GM12878 (cell line): Measurements from ENCODE around the gene KCNK17. TPM values are rescaled to one million over a fixed set of nuclear protein-coding genes. Genes with fewer than 3 reads are reported as not detected.

Experiments
- ATAC-seq: fragments of 200-7000 bp; cut with Tn5 transposase; 3 replicates; pipeline ENCODE4 v1.9.1; 2020; ENCODE audit warnings: mild to moderate bottlenecking, moderate library complexity
- BruUV-seq: library from RNA; stranded (reverse); fragments of 400-500 nt; replicated peaks from 2 replicates; lab custom pipeline; 2021; lab: Mats Ljungman, UMichigan
- CTCF ChIA-PET: fragments of 300-600 bp; sonication (Branson Sonifier 250); formaldehyde crosslinking; extraction: SDS; loops from one replicate; lab custom pipeline; 2021; ENCODE audit warnings: inconsistent platforms; lab: Yijun Ruan, JAX
- POLR2A ChIA-PET: fragments of 350-600 bp; formaldehyde crosslinking; extraction: SDS; loops from one replicate; lab custom pipeline; 2021; ENCODE audit warnings: inconsistent platforms; lab: Charles Lee
- RAD21 ChIA-PET: fragments of 300-600 bp; sonication (Branson Sonifier 250); formaldehyde crosslinking; loops from one replicate; lab custom pipeline; 2023; ENCODE audit warnings: antibody characterized with exemption; ENCODE audit not compliant: unreplicated experiment; lab: Charles Lee
- SMC1A ChIA-PET: fragments of 300-600 bp; sonication (Branson Sonifier 250); formaldehyde crosslinking; loops from one replicate; lab custom pipeline; 2023; ENCODE audit not compliant: unreplicated experiment, uncharacterized antibody; lab: Charles Lee
- DNase-seq: peaks from one replicate; pipeline ENCODE4 v3.0.0-alpha.2; 2011; ENCODE audit warnings: low read depth, low spot score
- FAIRE-seq: peaks from 3 replicates; lab custom pipeline; 2011; peaks lifted over from hg19 to GRCh38; lab: Jason Lieb, UNC
- H2AFZ ChIP-seq: 2 replicates; pipeline ENCODE4 v1.6.0; 2011; ENCODE audit warnings: low read depth, low read length, control low read depth; ENCODE audit not compliant: control insufficient read depth
- H3K27ac ChIP-seq: 2 replicates; pipeline ENCODE4 v1.5.1; 2011; ENCODE audit warnings: control low read depth; ENCODE audit not compliant: control insufficient read depth, insufficient read depth
- H3K27me3 ChIP-seq, 2 experiments: replicated peaks in 1 of 2; 2 replicates each; pipeline versions ENCODE4 v1.6.0 to v1.6.1; 2011; ENCODE audit warnings: low read length in 1 of 2; ENCODE audit not compliant: control insufficient read depth in 2 of 2, insufficient read depth in 2 of 2
- H3K36me3 ChIP-seq, 2 experiments: 2 replicates each; pipeline ENCODE4 v1.5.1; 2011; ENCODE audit warnings: low read length in 1 of 2; ENCODE audit not compliant: control insufficient read depth in 2 of 2, insufficient read depth in 2 of 2
- H3K4me1 ChIP-seq: 2 replicates; pipeline ENCODE4 v1.6.1; 2011; ENCODE audit warnings: mild to moderate bottlenecking, low read length, moderate library complexity, mixed read lengths; ENCODE audit not compliant: control insufficient read depth, insufficient read depth
- H3K4me2 ChIP-seq: 2 replicates; pipeline ENCODE4 v1.6.0; 2011; ENCODE audit warnings: control low read depth; ENCODE audit not compliant: control insufficient read depth, insufficient read depth
- H3K4me3 ChIP-seq: fragments of 200-600 bp; sonication (generic); 2 replicates; pipeline ENCODE4 v1.5.1; 2016
- H3K79me2 ChIP-seq: 2 replicates; pipeline ENCODE4 v1.6.0; 2011; ENCODE audit warnings: low read length; ENCODE audit not compliant: control insufficient read depth, insufficient read depth
- H3K9ac ChIP-seq: 2 replicates; pipeline ENCODE4 v1.8.0; 2011; ENCODE audit warnings: low read length, control low read depth, mixed read lengths; ENCODE audit not compliant: control insufficient read depth, insufficient read depth
- H3K9me3 ChIP-seq: replicated peaks from 3 replicates; pipeline ENCODE4 v1.5.1; 2011; ENCODE audit warnings: mild to moderate bottlenecking, low read length; ENCODE audit not compliant: control insufficient read depth, insufficient read depth
- H4K20me1 ChIP-seq: 2 replicates; pipeline ENCODE4 v1.6.0; 2011; ENCODE audit not compliant: control insufficient read depth, insufficient read depth
- CBFB ChIP-seq: IDR thresholded peaks from 2 replicates; pipeline ENCODE4 v1.6.1; 2016; ENCODE audit warnings: antibody characterized with exemption, low read depth
- CEBPZ ChIP-seq: fragments of 150-350 bp; IDR thresholded peaks from 2 replicates; pipeline ENCODE4 v1.6.1; 2016; ENCODE audit warnings: low read depth, low read length
- HSF1 ChIP-seq: fragments of 150-350 bp; IDR thresholded peaks from 2 replicates; pipeline ENCODE4 v1.6.1; 2014; ENCODE audit warnings: mild to moderate bottlenecking, low read depth, low read length
- NBN ChIP-seq: fragments of 450-650 bp; IDR thresholded peaks from 2 replicates; pipeline ENCODE4 v1.6.1; 2016
- NFXL1 ChIP-seq: fragments of 450-650 bp; IDR thresholded peaks from 2 replicates; pipeline ENCODE4 v1.6.1; 2017; ENCODE audit warnings: antibody characterized with exemption, mild to moderate bottlenecking, borderline replicate concordance
- NR2C2 ChIP-seq: IDR thresholded peaks from 2 replicates; pipeline ENCODE4 v1.6.1; 2011; ENCODE audit warnings: borderline replicate concordance, low read depth; ENCODE audit not compliant: control insufficient read depth, insufficient read length
- REST ChIP-seq: IDR thresholded peaks from 2 replicates; pipeline ENCODE4 v1.6.1; 2012; ENCODE audit warnings: mild to moderate bottlenecking, low read depth, low read length
- SMAD5 ChIP-seq: IDR thresholded peaks from 2 replicates; pipeline ENCODE4 v1.6.1; 2016; ENCODE audit warnings: antibody characterized with exemption, low read depth
- WGBS: methylation state at CpG from one replicate; pipeline ENCODE4 v1.1.6; 2016; ENCODE audit warnings: low lambda C conversion rate; ENCODE audit not compliant: insufficient replicate concordance, insufficient coverage; ENCODE audit errors: missing lambda C conversion rate; 5-methylcytosine and 5-hydroxymethylcytosine counted together
- in situ Hi-C: fragments of 300-500 bp; cut with MboI; formaldehyde crosslinking; loops from 9 replicates; pipeline ENCODE4 v1.14.3; 2018; ENCODE audit warnings: mixed read lengths
- intact Hi-C: fragments of 100-400 bp; cut with micrococcal nuclease; formaldehyde crosslinking; loops from one replicate; pipeline ENCODE4 v1.14.2; 2022; ENCODE audit not compliant: unreplicated experiment
- polyA plus RNA-seq, 11 experiments: library from polyadenylated mRNA; depleted of rRNA in 4 of 11; unstranded in 6 of 11; stranded (reverse) in 5 of 11; fragments of >200 nt; fragmentation: Nextera tagmentation in 4 of 11; fragmentation: Illumina TruSeq in 1 of 11; extraction: Ambion mirVana in 4 of 11; extraction: Trizol in 1 of 11; gene quantifications; 1 replicate in 1 of 11; 2 replicates in 10 of 11; pipeline versions ENCODE4 v1.2.1 to v1.2.3, GENCODE V29; 2011 to 2016; ENCODE audit warnings: inconsistent platforms in 2 of 11, missing spikeins in 2 of 11, low read depth in 1 of 11
- total RNA-seq, 4 experiments: library from RNA; depleted of rRNA in 3 of 4; stranded (reverse); fragments of >200 nt in 3 of 4; fragmentation: Illumina TruSeq in 1 of 4; extraction: Trizol in 1 of 4; gene quantifications; 2 replicates each; pipeline versions ENCODE4 v1.2.1 to v1.2.3, GENCODE V29; 2013 to 2021
- TF ChIP-seq, protein P1 (sequence below): fragments of 450-650 bp; IDR thresholded peaks from 2 replicates; pipeline ENCODE4 v1.6.1; 2017; ENCODE audit warnings: low read depth, mild to moderate bottlenecking, moderate library complexity

Gene KCNK17
- total and polyA plus RNA-seq, 10 of the 15 experiments (the other 5 are each of a cell fraction or from before 2014, with no cell fraction given): not detected

GRCh38 chr6:39327507-39327906 lies 13.3 kb upstream of the KCNK17 start (continued):
- TF ChIP-seq, protein P1, sequence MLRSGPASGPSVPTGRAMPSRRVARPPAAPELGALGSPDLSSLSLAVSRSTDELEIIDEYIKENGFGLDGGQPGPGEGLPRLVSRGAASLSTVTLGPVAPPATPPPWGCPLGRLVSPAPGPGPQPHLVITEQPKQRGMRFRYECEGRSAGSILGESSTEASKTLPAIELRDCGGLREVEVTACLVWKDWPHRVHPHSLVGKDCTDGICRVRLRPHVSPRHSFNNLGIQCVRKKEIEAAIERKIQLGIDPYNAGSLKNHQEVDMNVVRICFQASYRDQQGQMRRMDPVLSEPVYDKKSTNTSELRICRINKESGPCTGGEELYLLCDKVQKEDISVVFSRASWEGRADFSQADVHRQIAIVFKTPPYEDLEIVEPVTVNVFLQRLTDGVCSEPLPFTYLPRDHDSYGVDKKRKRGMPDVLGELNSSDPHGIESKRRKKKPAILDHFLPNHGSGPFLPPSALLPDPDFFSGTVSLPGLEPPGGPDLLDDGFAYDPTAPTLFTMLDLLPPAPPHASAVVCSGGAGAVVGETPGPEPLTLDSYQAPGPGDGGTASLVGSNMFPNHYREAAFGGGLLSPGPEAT: no peak
- TF ChIP-seq, all 136 proteins: peak for 0

GRCh38 chr6:39322306-39322850 lies 8.2 kb upstream of the KCNK17 start, which contains the start of gene KCNK16:
Gene KCNK16 (minus strand): TSS chr6:39322702. CDS start chr6:39322540, 162 bp downstream.
- no peak for ATAC-seq
- no peak within 1 kb of the TSS for H3K4me2 ChIP-seq
- H3K79me2 ChIP-seq: no peaks in the 10 kb centered on the region
- H3K9me3 ChIP-seq: no peaks in the 10 kb centered on the region
- H3K27ac ChIP-seq: no peak within 1 kb of the TSS
- H4K20me1 ChIP-seq: no peaks in the 10 kb centered on the region
- ChIA-PET POLR2A (no interaction called here), CTCF (no interaction called here), SMC1A (interaction anchor here (1.2 kb wide), 1 partner anchor 13 kb away, joined by 3 read pairs; no protein-coding TSS in a partner anchor), RAD21 (no interaction called here)
- BruUV-seq: no TSS peak
- H3K36me3 ChIP-seq: no peaks in the 10 kb centered on the region
- peaks cover 0 to 5% of the 10 kb centered on the region in 2 experiments; a peak in 3 of 4 replicates for H3K27me3 ChIP-seq
- no peak for DNase-seq
- no peak within 1 kb of the TSS for H3K4me3 ChIP-seq
- intact Hi-C loops: no loop called here
- WGBS: 20% methylated on average over 9 of the region's 11 CpGs
- no peak for TF ChIP-seq SMAD5
- TF ChIP-seq NBN: no peak
- no peak for TF ChIP-seq NFXL1
- TF ChIP-seq NR2C2: no peak
- no peak for TF ChIP-seq HSF1
- no peak for TF ChIP-seq CBFB
- TF ChIP-seq CEBPZ: no peak
- no peak for TF ChIP-seq REST
- TF ChIP-seq, all 136 proteins: peak for 0
- H3K4me1 ChIP-seq: no peaks in the 10 kb centered on the region
- no peak within 1 kb of the TSS for H3K9ac ChIP-seq
- no peak for FAIRE-seq
- H2AFZ ChIP-seq: no peak within 1 kb of the TSS
- in situ Hi-C loops: no loop called here
